HUES64 (cell line): ENCODE data around the gene KRTAP3-2.

ENCODE experiments used
- H3K27ac ChIP-seq: 2 replicates; pipeline ENCODE4 v1.7.0; 2013; ENCODE audit warnings: low read depth, low read length, inconsistent platforms
- H3K27me3 ChIP-seq: 2 replicates; pipeline ENCODE4 v1.6.1; 2013; ENCODE audit warnings: mild to moderate bottlenecking, low read length; ENCODE audit not compliant: insufficient read depth
- H3K36me3 ChIP-seq: 2 replicates; pipeline ENCODE4 v1.6.1; 2013; ENCODE audit warnings: mild to moderate bottlenecking, low read length; ENCODE audit not compliant: insufficient read depth
- H3K4me1 ChIP-seq: 2 replicates; pipeline ENCODE4 v1.6.1; 2013; ENCODE audit warnings: mild to moderate bottlenecking, low read length, moderate library complexity; ENCODE audit not compliant: insufficient read depth
- H3K4me3 ChIP-seq: 2 replicates; pipeline ENCODE4 v1.5.1; 2013; ENCODE audit warnings: mild to moderate bottlenecking, low read length, moderate library complexity
- H3K9ac ChIP-seq: 2 replicates; pipeline ENCODE4 v1.6.1; 2013; ENCODE audit warnings: mild to moderate bottlenecking, low read depth, low read length
- H3K9me3 ChIP-seq: 2 replicates; pipeline ENCODE4 v1.6.1; 2013; ENCODE audit warnings: low read depth, low read length; ENCODE audit not compliant: insufficient read depth
- WGBS: fragments of 150-250, 120-280 bp; methylation state at CpG from one replicate; pipeline ENCODE4 v1.1.7; 2013; ENCODE audit warnings: missing lambda C conversion rate; 5-methylcytosine and 5-hydroxymethylcytosine counted together

Gene KRTAP3-2

GRCh38 chr17:40961591-40961990 lies 38.1 kb downstream of the KRTAP3-2 start:
- H3K27me3 ChIP-seq: no peaks in the 10 kb centered on the region
- H3K4me1 ChIP-seq: peaks cover 24% of the 10 kb centered on the region
- no peak overlapping the region for H3K9ac ChIP-seq
- H3K27ac ChIP-seq: no peak overlapping the region
- H3K9me3 ChIP-seq: no peaks in the 10 kb centered on the region
- no peak overlapping the region for H3K4me3 ChIP-seq
- no CpG with 5 or more reads among the region's 1 CpG for WGBS
- no peaks in the 10 kb centered on the region for H3K36me3 ChIP-seq

- Histone ChIP-seq H3K4me3 (no peak overlapping the region), H3K9ac (no peak overlapping the region), H3K4me1 (peaks cover 25% of the 10 kb centered on the region), H3K27ac (no peak overlapping the region), H3K9me3 (no peaks in the 10 kb centered on the region), H3K27me3 (no peaks in the 10 kb centered on the region), H3K36me3 (no peaks in the 10 kb centered on the region)
- 93% methylated on average over 10 of the region's 10 CpGs for WGBS
Observed at GRCh38 chr17:40960144-40960543, 39.6 kb downstream of the KRTAP3-2 start.

GRCh38 chr17:40958086-40958953 lies 41.4 kb downstream of the KRTAP3-2 start:
- Histone ChIP-seq H3K4me1 (peaks cover 25% of the 10 kb centered on the region), H3K4me3 (no peak overlapping the region), H3K9me3 (no peaks in the 10 kb centered on the region), H3K27me3 (no peaks in the 10 kb centered on the region), H3K36me3 (no peaks in the 10 kb centered on the region), H3K9ac (no peak overlapping the region), H3K27ac (no peak overlapping the region)
- 88% methylated on average over 11 of the region's 12 CpGs for WGBS

GRCh38 chr17:40956401-40957254 lies 43.1 kb downstream of the KRTAP3-2 start:
- H3K9ac ChIP-seq: no peak overlapping the region

GRCh38 chr17:40953881-40954280 lies 45.8 kb downstream of the KRTAP3-2 start:
- H3K9ac ChIP-seq: no peak overlapping the region
- no peak overlapping the region for H3K27ac ChIP-seq

More at GRCh38 chr17:40956401-40957254, 43.1 kb downstream of the KRTAP3-2 start:
- Histone ChIP-seq H3K9me3 (no peaks in the 10 kb centered on the region), H3K4me1 (peaks cover 25% of the 10 kb centered on the region), H3K27me3 (no peaks in the 10 kb centered on the region), H3K27ac (no peak overlapping the region), H3K36me3 (no peaks in the 10 kb centered on the region), H3K4me3 (no peak overlapping the region)
- WGBS: 91% methylated on average over 8 of the region's 8 CpGs

GRCh38 chr17:40952661-40953060 lies 47.0 kb downstream of the KRTAP3-2 start:
- H3K27me3 ChIP-seq: no peaks in the 10 kb centered on the region
- no peak overlapping the region for H3K27ac ChIP-seq
- H3K9ac ChIP-seq: no peak overlapping the region
- peaks cover 12% of the 10 kb centered on the region for H3K4me1 ChIP-seq
- no peaks in the 10 kb centered on the region for H3K36me3 ChIP-seq
- H3K4me3 ChIP-seq: no peak overlapping the region
- H3K9me3 ChIP-seq: no peaks in the 10 kb centered on the region
- 94% methylated on average over 1 of the region's 1 CpG for WGBS

More at GRCh38 chr17:40953881-40954280, 45.8 kb downstream of the KRTAP3-2 start:
- H3K9me3 ChIP-seq: no peaks in the 10 kb centered on the region
- no peak overlapping the region for H3K4me3 ChIP-seq
- 96% methylated on average over 2 of the region's 2 CpGs for WGBS
- no peaks in the 10 kb centered on the region for H3K27me3 ChIP-seq
- H3K4me1 ChIP-seq: peaks cover 24% of the 10 kb centered on the region
- no peaks in the 10 kb centered on the region for H3K36me3 ChIP-seq

- WGBS: 100% methylated on average over 1 of the region's 2 CpGs
- no peak overlapping the region for H3K9ac ChIP-seq
Observed at GRCh38 chr17:40952154-40952553, 47.6 kb downstream of the KRTAP3-2 start.

GRCh38 chr17:40951011-40951622 lies 48.6 kb downstream of the KRTAP3-2 start:
- Histone ChIP-seq H3K27me3 (no peaks in the 10 kb centered on the region), H3K27ac (no peak overlapping the region), H3K9ac (no peak overlapping the region), H3K4me1 (no peaks in the 10 kb centered on the region), H3K9me3 (no peaks in the 10 kb centered on the region), H3K36me3 (no peaks in the 10 kb centered on the region), H3K4me3 (no peak overlapping the region)
- 96% methylated on average over 2 of the region's 2 CpGs for WGBS

More at GRCh38 chr17:40952154-40952553, 47.6 kb downstream of the KRTAP3-2 start:
- no peaks in the 10 kb centered on the region for H3K27me3 ChIP-seq
- no peak overlapping the region for H3K4me3 ChIP-seq
- H3K9me3 ChIP-seq: no peaks in the 10 kb centered on the region
- no peak overlapping the region for H3K27ac ChIP-seq
- no peaks in the 10 kb centered on the region for H3K36me3 ChIP-seq
- peaks cover 7% of the 10 kb centered on the region for H3K4me1 ChIP-seq

GRCh38 chr17:40950176-40950575 lies 49.5 kb downstream of the KRTAP3-2 start:
- H3K36me3 ChIP-seq: no peaks in the 10 kb centered on the region
- H3K9me3 ChIP-seq: no peaks in the 10 kb centered on the region
- no peak overlapping the region for H3K9ac ChIP-seq
- no peak overlapping the region for H3K27ac ChIP-seq
- H3K4me1 ChIP-seq: no peaks in the 10 kb centered on the region
- WGBS: 97% methylated on average over 5 of the region's 7 CpGs
- H3K4me3 ChIP-seq: no peak overlapping the region
- H3K27me3 ChIP-seq: no peaks in the 10 kb centered on the region

- Histone ChIP-seq H3K36me3 (no peaks in the 10 kb centered on the region), H3K4me1 (no peaks in the 10 kb centered on the region), H3K9ac (no peak overlapping the region), H3K27ac (no peak overlapping the region), H3K27me3 (no peaks in the 10 kb centered on the region), H3K9me3 (no peaks in the 10 kb centered on the region), H3K4me3 (no peak overlapping the region)
- WGBS: 89% methylated on average over 10 of the region's 10 CpGs
Observed at GRCh38 chr17:40949418-40949817, 50.3 kb downstream of the KRTAP3-2 start.
